CD4-positive, CD25-positive, alpha-beta regulatory T cell (primary cell): Measurements from ENCODE around the gene ATP7B. TPM values are rescaled to one million over a fixed set of nuclear protein-coding genes. Genes with fewer than 3 reads are reported as not detected.

ENCODE experiments used
- ATAC-seq, 2 donors: fragments of 150-1000 bp; cut with Tn5 transposase; one replicate each; pipeline ENCODE4 v1.10.0; 2021; ENCODE audit warnings: low read depth in 2 of 2, moderate number of reproducible peaks in 2 of 2, moderate library complexity in 1 of 2
- DNase-seq, 3 donors: peaks; one replicate each; pipeline versions ENCODE4 v3.0.0 to v3.0.0-alpha.2; 2012 to 2022; ENCODE audit warnings: mixed read lengths in 1 of 3
- H3K27ac ChIP-seq: one replicate; pipeline ENCODE4 v1.7.0; 2013; ENCODE audit warnings: mild to moderate bottlenecking, low read length; ENCODE audit not compliant: insufficient read depth, poor library complexity, severe bottlenecking
- H3K27me3 ChIP-seq: one replicate; pipeline ENCODE4 v1.7.0; 2013; ENCODE audit warnings: low read length; ENCODE audit not compliant: control insufficient read depth, insufficient read depth
- H3K36me3 ChIP-seq: one replicate; pipeline ENCODE4 v1.7.0; 2013; ENCODE audit warnings: mild to moderate bottlenecking, low read length, moderate library complexity; ENCODE audit not compliant: control insufficient read depth, insufficient read depth
- H3K4me1 ChIP-seq: 2 replicates; pipeline ENCODE4 v1.7.0; 2013; ENCODE audit warnings: mild to moderate bottlenecking, low read length; ENCODE audit not compliant: insufficient read depth, control insufficient read depth, poor library complexity, severe bottlenecking
- H3K4me3 ChIP-seq: one replicate; pipeline ENCODE4 v1.7.0; 2013; ENCODE audit warnings: low read depth, mild to moderate bottlenecking, low read length, moderate library complexity
- H3K9me3 ChIP-seq, 2 experiments: 1 replicate in 1 of 2; 2 replicates in 1 of 2; pipeline ENCODE4 v1.7.0; 2013; ENCODE audit warnings: low read length in 2 of 2, mild to moderate bottlenecking in 1 of 2, moderate library complexity in 1 of 2; ENCODE audit not compliant: control insufficient read depth in 2 of 2
- H3K27ac Mint-ChIP-seq, 3 donors: one replicate each; pipeline ENCODE4 v1.8.0; 2020 to 2022; ENCODE audit warnings: mild to moderate bottlenecking in 3 of 3, mixed read lengths in 3 of 3, moderate library complexity in 2 of 3
- H3K27me3 Mint-ChIP-seq: one replicate; pipeline ENCODE4 v1.8.0; 2022; ENCODE audit warnings: mild to moderate bottlenecking, mixed read lengths
- H3K36me3 Mint-ChIP-seq: one replicate; pipeline ENCODE4 v1.8.0; 2020; ENCODE audit warnings: mixed read lengths
- H3K4me1 Mint-ChIP-seq, 4 donors: one replicate each; pipeline ENCODE4 v1.8.0; 2020 to 2022; ENCODE audit warnings: mixed read lengths in 4 of 4, mild to moderate bottlenecking in 1 of 4
- H3K4me3 Mint-ChIP-seq, 4 donors: one replicate each; pipeline ENCODE4 v1.8.0; 2020 to 2022; ENCODE audit warnings: mild to moderate bottlenecking in 4 of 4, mixed read lengths in 4 of 4, moderate library complexity in 3 of 4
- H3K9me3 Mint-ChIP-seq, 7 donors: one replicate each; pipeline ENCODE4 v1.8.0; 2020 to 2022; ENCODE audit warnings: mixed read lengths in 7 of 7, mild to moderate bottlenecking in 3 of 7, moderate library complexity in 2 of 7
- polyA plus RNA-seq, 4 donors: library from polyadenylated mRNA; unstranded; fragments of 300-500 nt; fragmentation: Illumina TruSeq; gene quantifications; one replicate each; pipeline ENCODE4 v1.2.3, GENCODE V29; 2021
- total RNA-seq: library from RNA; stranded (reverse); gene quantifications from one replicate; pipeline ENCODE4 v1.2.3, GENCODE V29; 2022

ATP7B gene
- total and polyA plus RNA-seq, 5 donors from 2014 or later, result 0.18 to 1.4 (median 0.30) TPM

GRCh38 chr13:51922771-51923480 is 88.3 kb downstream of the ATP7B start:
- H3K4me1 ChIP-seq, result peaks cover 3% of the 10 kb centered on the region
- DNase-seq, result no peak
- Mint-ChIP-seq H3K4me1 (peaks cover 0 to 26% (median 10%) of the 10 kb centered on the region in 4 donors), H3K4me3 (no peak overlapping the region), H3K27me3 (no peaks in the 10 kb centered on the region), H3K27ac (no peak overlapping the region), H3K9me3 (no peaks in the 10 kb centered on the region), H3K36me3 (no peaks in the 10 kb centered on the region)
- no peak overlapping the region for H3K27ac ChIP-seq
- H3K27me3 ChIP-seq, result no peaks in the 10 kb centered on the region
- no peaks in the 10 kb centered on the region for H3K36me3 ChIP-seq
- no peak for ATAC-seq
- no peaks in the 10 kb centered on the region for H3K9me3 ChIP-seq
- no peak overlapping the region for H3K4me3 ChIP-seq

DNA sequence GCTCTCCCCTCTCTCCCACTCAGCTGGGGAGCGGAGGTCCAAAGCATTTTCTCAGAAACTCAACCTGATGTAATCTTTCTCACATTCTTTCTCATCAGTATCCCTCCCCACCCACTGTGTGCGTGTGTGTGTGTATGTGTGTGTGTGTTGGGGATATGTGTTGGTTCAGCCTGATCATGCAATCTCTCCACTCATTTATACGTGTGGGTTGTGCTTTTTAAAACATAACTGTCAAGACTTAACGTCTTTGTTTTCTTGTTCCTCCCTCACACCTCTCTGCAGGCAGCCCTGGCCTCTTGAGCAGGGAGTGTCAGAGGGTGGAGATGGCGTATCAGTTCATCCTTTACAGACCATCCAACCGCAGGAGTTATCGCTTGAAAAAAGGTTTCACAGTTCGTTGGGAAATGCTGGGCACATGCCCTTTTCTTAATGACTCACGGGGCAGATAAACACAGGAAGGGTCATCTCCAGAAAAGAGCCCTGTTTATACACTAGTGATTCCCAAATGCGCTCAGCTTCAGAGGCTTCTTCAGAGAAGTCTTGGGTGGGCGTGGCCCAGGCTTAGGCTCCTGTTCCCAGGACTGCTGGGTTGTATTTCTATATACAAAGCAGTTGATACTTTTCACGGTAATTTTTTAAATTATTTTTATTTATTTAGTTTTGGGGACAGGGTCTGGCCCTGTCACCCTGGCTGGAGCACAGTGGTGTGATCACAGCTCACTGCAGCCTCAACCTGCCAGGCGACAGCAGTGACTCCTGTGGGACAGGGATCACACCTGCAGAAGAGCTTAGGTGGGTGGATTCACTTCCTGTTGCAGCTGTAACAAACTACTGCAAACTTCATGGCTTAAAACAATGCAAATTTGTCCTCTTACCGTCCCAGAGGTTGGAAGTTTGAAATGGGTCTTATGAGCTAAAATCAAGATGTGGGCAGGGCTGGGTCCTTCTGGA is 89.2 kb downstream of the ATP7B start:
- ATAC-seq, result no peak

GRCh38 chr13:51920786-51921185 is 90.5 kb downstream of the ATP7B start:
- H3K9me3 Mint-ChIP-seq, result no peaks in the 10 kb centered on the region
- H3K27ac Mint-ChIP-seq, result no peak overlapping the region

More for the DNA sequence above, 89.2 kb downstream of the ATP7B start:
- DNase-seq, result no peak
- H3K27ac ChIP-seq, result no peak overlapping the region
- no peaks in the 10 kb centered on the region for H3K36me3 ChIP-seq
- H3K4me1 ChIP-seq, result peaks cover 3% of the 10 kb centered on the region
- Mint-ChIP-seq H3K9me3 (no peaks in the 10 kb centered on the region), H3K27me3 (no peaks in the 10 kb centered on the region), H3K4me3 (no peak overlapping the region), H3K27ac (no peak overlapping the region), H3K36me3 (no peaks in the 10 kb centered on the region), H3K4me1 (peaks cover 0 to 26% (median 10%) of the 10 kb centered on the region in 4 donors)
- no peak overlapping the region for H3K4me3 ChIP-seq
- no peaks in the 10 kb centered on the region for H3K27me3 ChIP-seq
- no peaks in the 10 kb centered on the region for H3K9me3 ChIP-seq

GRCh38 chr13:51920267-51920666 is 91.0 kb downstream of the ATP7B start:
- H3K4me1 ChIP-seq, result peaks cover 3% of the 10 kb centered on the region
- no peak for ATAC-seq

More at GRCh38 chr13:51920786-51921185, 90.5 kb downstream of the ATP7B start:
- Histone ChIP-seq H3K4me3 (no peak overlapping the region), H3K27me3 (no peaks in the 10 kb centered on the region), H3K27ac (no peak overlapping the region), H3K9me3 (no peaks in the 10 kb centered on the region), H3K36me3 (no peaks in the 10 kb centered on the region), H3K4me1 (peaks cover 3% of the 10 kb centered on the region)
- no peak for ATAC-seq
- no peaks in the 10 kb centered on the region for H3K36me3 Mint-ChIP-seq
- DNase-seq, result no peak
- H3K4me3 Mint-ChIP-seq, result no peak overlapping the region
- H3K4me1 Mint-ChIP-seq, result peaks cover 0 to 25% (median 8%) of the 10 kb centered on the region in 4 donors
- H3K27me3 Mint-ChIP-seq, result no peaks in the 10 kb centered on the region

GRCh38 chr13:51919531-51919930 is 91.7 kb downstream of the ATP7B start:
- Mint-ChIP-seq H3K4me3 (no peak overlapping the region), H3K4me1 (peaks cover 0 to 12% (median 2%) of the 10 kb centered on the region in 4 donors), H3K9me3 (no peaks in the 10 kb centered on the region), H3K27me3 (no peaks in the 10 kb centered on the region), H3K36me3 (peaks cover 3% of the 10 kb centered on the region), H3K27ac (no peak overlapping the region)
- no peak overlapping the region for H3K4me3 ChIP-seq
- H3K9me3 ChIP-seq, result no peaks in the 10 kb centered on the region
- no peak for ATAC-seq
- H3K36me3 ChIP-seq, result no peaks in the 10 kb centered on the region
- DNase-seq, result no peak
- H3K27me3 ChIP-seq, result no peaks in the 10 kb centered on the region
- no peaks in the 10 kb centered on the region for H3K4me1 ChIP-seq
- no peak overlapping the region for H3K27ac ChIP-seq

More at GRCh38 chr13:51920267-51920666, 91.0 kb downstream of the ATP7B start:
- no peaks in the 10 kb centered on the region for H3K9me3 Mint-ChIP-seq
- H3K4me1 Mint-ChIP-seq, result peaks cover 0 to 20% (median 5%) of the 10 kb centered on the region in 4 donors
- peaks cover 2% of the 10 kb centered on the region for H3K36me3 Mint-ChIP-seq
- Histone ChIP-seq H3K27ac (no peak overlapping the region), H3K36me3 (no peaks in the 10 kb centered on the region), H3K9me3 (no peaks in the 10 kb centered on the region), H3K4me3 (no peak overlapping the region), H3K27me3 (no peaks in the 10 kb centered on the region)
- H3K27ac Mint-ChIP-seq, result no peak overlapping the region
- no peak for DNase-seq
- no peak overlapping the region for H3K4me3 Mint-ChIP-seq
- no peaks in the 10 kb centered on the region for H3K27me3 Mint-ChIP-seq

DNA sequence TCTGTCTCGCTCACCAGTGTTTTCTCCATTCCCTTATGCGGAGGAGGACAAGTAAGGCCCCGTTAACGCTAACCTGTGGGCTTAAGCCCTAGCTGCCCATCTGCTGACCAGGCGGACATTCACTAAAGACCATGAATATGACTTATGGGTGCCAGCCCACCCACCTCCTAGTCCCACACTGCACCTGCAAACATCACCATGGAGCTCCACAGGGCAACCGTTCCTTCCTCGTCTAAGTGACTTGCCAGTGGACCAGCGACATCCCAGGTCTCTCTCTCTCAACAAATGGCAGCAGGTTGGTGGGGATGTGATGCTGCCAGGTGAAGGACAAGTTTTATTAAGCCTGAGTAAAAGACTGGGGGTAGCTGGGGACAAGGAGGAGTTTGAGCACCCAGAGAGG is 94.3 kb downstream of the ATP7B start:
- H3K4me1 ChIP-seq, result no peaks in the 10 kb centered on the region
- no peaks in the 10 kb centered on the region for H3K27me3 ChIP-seq
- H3K9me3 ChIP-seq, result no peaks in the 10 kb centered on the region
- ATAC-seq (no peak), DNase-seq (no peak)
- Mint-ChIP-seq H3K4me3 (no peak overlapping the region), H3K9me3 (no peaks in the 10 kb centered on the region), H3K4me1 (peaks cover 0 to 3% (median 0%) of the 10 kb centered on the region in 4 donors), H3K27me3 (no peaks in the 10 kb centered on the region), H3K36me3 (peaks cover 3% of the 10 kb centered on the region), H3K27ac (no peak overlapping the region)
- H3K4me3 ChIP-seq, result no peak overlapping the region
- H3K36me3 ChIP-seq, result no peaks in the 10 kb centered on the region
- H3K27ac ChIP-seq, result no peak overlapping the region

GRCh38 chr13:51916051-51916818 is 95.0 kb downstream of the ATP7B start:
- no peak overlapping the region for H3K27ac ChIP-seq
- DNase-seq, result no peak
- no peak overlapping the region for H3K4me3 ChIP-seq
- H3K9me3 ChIP-seq, result no peaks in the 10 kb centered on the region
- H3K27me3 ChIP-seq, result no peaks in the 10 kb centered on the region
- Mint-ChIP-seq H3K9me3 (peaks cover 0 to 2% (median 0%) of the 10 kb centered on the region in 7 donors), H3K36me3 (peaks cover 3% of the 10 kb centered on the region), H3K4me1 (peaks cover 0 to 6% (median 0%) of the 10 kb centered on the region in 4 donors), H3K4me3 (no peak overlapping the region), H3K27ac (no peak overlapping the region), H3K27me3 (no peaks in the 10 kb centered on the region)
- ATAC-seq, result no peak
- H3K4me1 ChIP-seq, result no peaks in the 10 kb centered on the region
- no peaks in the 10 kb centered on the region for H3K36me3 ChIP-seq
